ENCODE data around the gene FAM43B. TPM values are rescaled to one million over a fixed set of nuclear protein-coding genes. Genes with fewer than 3 reads are reported as not detected.
"Not testable (repeated sequence)": the region's sequence is repeated elsewhere in the genome, so short reads cannot be mapped to it uniquely, and the experiment has no call there.

FAM43B gene
- total RNA-seq, result not detected

DNA sequence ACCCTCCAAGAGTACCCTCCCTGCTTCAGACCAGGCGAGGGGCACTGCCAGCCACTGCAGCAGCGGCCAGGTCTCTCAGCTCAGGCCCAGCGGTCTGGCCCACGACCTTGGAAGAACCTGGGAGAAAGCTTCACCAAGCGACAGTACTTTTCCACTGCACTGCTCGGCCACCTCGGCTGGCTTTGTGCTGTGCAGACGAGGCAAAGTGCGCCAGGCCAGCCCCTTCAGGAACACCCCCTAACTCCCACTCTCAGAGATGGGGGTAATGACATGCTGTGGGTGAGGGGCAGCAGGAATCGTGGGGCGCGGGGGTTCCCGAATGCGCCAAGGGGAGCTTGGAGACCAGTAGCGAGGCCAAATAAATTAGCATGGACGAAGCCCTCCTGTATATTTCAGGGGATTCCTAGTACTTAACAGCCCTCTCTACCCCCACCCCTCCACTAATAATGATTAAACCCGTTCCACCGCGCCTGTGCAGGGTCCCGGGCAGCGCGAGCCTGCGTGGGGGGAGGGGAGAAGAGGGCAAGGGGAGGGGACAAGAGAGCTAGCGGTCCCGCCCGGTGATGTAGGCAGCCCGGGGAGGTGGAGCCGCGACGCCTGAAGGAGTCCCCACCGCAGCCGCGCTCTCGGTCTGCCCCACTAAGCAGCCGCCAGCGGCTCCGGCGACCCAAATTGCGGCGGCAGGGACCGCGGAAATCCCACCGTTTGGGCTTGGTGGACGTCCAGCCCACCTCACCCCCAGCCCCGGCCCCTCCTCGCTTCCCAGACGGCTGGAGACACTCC, at the start of gene FAM43B:
Gene FAM43B (plus strand): TSS at position 629 of the 783 bp plus-strand sequence. CDS start 401 bp downstream, outside the sequence.
- CTCF ChIA-PET, result interaction anchor here (0.9 kb wide), 1 partner anchor 81 kb away, joined by 3 read pairs; the partner anchor contains the start of gene PINK1
- H3K27me3 Mint-ChIP-seq, result peaks cover 49% of the 10 kb centered on the region
- ATAC-seq, result no peak

DNA sequence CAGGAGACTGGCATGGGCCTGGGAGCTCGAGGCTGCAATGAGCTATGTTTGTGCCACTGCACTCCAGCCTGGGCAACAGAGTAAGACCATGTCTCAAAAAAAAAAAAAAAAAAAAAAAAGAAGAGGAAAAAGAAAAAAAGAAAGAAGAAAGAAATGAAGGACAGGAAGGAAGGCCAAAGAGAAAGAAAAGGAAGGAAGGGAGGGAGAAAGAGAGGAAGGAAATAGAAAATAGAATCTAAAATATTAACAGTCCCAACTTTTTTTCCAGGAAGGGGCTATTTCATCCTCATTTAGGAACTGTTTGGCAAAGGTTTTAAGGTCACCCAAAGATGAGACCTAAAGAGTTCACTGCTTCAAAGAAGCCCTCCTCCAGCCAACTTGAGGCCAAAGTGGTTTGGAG, 46.9 kb upstream of the FAM43B start:
- H3K27ac Mint-ChIP-seq, result no peak overlapping the region
- H3K27me3 Mint-ChIP-seq, result no peaks in the 10 kb centered on the region
- no peak overlapping the region for H3K4me3 Mint-ChIP-seq

More for the DNA sequence above, at the start of gene FAM43B:
- Mint-ChIP-seq H3K27ac (no peak within 1 kb of the TSS), H3K9me3 (ENCODE audit: low read depth) (no peaks in the 10 kb centered on the region), H3K4me3 (no peak within 1 kb of the TSS), H3K36me3 (no peaks in the 10 kb centered on the region), H3K4me1 (peaks cover 4% of the 10 kb centered on the region)
- no peak for DNase-seq

DNA sequence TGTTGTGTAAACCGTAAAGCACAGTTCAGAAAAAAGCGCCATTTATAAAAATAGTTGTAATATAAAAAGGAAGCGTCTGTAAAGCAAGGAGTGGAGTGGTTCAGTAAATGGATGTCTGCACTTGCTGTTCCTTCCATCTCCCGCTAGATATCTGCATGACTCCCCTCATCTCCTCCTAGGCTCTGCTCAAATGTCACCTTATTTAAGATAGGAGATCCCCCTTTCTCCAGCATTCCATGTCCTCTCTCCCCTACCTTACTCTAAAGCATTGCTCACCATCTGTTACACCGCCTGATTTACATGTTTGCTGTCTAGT, 45.2 kb upstream of the FAM43B start:
- H3K36me3 Mint-ChIP-seq, result no peaks in the 10 kb centered on the region
- peak overlapping the region; percentile 87 for H3K4me3 Mint-ChIP-seq
- DNase-seq (no peak), ATAC-seq (peak; percentile 18)
- peaks cover 22% of the 10 kb centered on the region for H3K4me1 Mint-ChIP-seq
- peak overlapping the region; percentile 87 for H3K27ac Mint-ChIP-seq
- CTCF ChIA-PET, result interaction anchor here (1.3 to 2.4 kb wide), 3 partner anchors 13 to 154 kb away, joined by 10 to 17 read pairs (median 15); partner anchors contain the start of genes DDOST and PINK1
- no peaks in the 10 kb centered on the region for H3K27me3 Mint-ChIP-seq
- H3K9me3 Mint-ChIP-seq (ENCODE audit: low read depth), result no peaks in the 10 kb centered on the region

More for the DNA sequence above, 46.9 kb upstream of the FAM43B start:
- DNase-seq, result no peak
- Mint-ChIP-seq H3K4me1 (peaks cover 19% of the 10 kb centered on the region), H3K36me3 (peaks cover 5% of the 10 kb centered on the region), H3K9me3 (ENCODE audit: low read depth) (no peaks in the 10 kb centered on the region)
- no peak for ATAC-seq
- CTCF ChIA-PET, result interaction anchor here (1.4 to 2.8 kb wide), 3 partner anchors 12 to 292 kb away, joined by 3 to 15 read pairs (median 8); partner anchors contain the start of gene PINK1

DNA sequence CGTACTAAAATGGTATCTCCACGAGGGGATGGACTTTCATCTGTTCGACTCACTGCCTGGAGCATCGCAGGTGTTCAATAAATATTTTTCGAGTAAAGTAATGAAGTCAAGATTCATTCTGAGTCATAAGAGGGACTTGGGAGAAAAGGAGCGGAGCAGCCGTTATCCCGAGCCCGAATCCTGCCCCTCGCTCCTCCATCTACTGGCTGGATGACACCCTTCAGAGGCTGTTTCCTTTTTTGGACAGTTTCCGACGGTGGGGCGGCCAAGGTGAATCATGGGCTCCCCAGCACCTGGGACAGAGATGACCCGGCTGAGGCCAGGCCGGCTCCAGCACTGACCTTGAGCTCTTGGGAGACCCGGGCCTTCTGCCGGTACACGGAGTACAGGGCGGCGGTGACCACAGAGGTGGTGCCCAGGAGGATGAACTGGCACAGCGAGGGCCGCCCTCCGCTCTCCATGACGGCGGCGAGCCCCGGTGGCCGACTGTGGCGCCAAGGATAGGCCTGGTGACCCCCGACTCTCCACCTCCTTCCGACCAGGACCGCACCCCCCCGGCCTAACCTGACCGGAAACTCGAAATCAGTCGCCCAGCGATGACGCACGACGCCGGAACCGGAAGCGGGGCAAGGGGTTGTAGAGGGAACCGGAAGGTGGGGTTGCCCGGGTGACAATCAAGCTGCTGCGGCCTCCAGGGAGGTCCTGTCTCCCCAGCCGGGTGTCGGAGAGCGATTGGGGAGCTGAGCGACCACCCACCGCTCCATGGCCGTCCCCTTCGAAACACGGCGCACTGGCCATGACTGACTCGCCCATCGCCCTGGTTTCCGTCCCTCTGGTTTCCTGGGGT, 44.6 kb upstream of the FAM43B start, which contains the start of gene MUL1:
Gene MUL1 (minus strand): TSS at position 588 of the 847 bp plus-strand sequence. CDS start 127 bp downstream, at position 461.
- Mint-ChIP-seq H3K27me3 (no peaks in the 10 kb centered on the region), H3K4me3 (peak within 1 kb of the TSS; percentile 87), H3K9me3 (ENCODE audit: low read depth) (no peaks in the 10 kb centered on the region), H3K36me3 (no peaks in the 10 kb centered on the region), H3K27ac (peak within 1 kb of the TSS; percentile 87), H3K4me1 (peaks cover 22% of the 10 kb centered on the region)
- ATAC-seq (peak; percentile 97), DNase-seq (peak; percentile 97)
- CTCF ChIA-PET, result interaction anchor here (1.0 to 2.1 kb wide), 3 partner anchors 14 to 153 kb away, joined by 6 to 17 read pairs (median 10); partner anchors contain the start of gene DDOST

DNA sequence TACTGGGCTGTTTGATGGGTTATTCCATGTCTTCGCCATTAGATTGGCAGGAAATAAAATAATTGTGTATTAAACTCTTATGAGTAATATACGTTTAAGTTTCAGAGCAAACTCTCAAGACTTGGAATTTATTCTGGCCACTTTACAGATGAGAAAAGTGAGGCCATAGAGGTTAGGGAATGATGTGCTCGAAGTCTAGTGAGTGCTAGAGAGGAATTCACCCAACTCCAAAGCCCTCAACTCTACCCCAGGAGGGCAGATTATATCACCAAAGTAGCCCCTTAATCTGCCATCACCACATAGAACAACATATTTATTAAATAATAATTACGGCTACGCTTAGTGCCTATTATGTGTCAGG, 44.0 kb upstream of the FAM43B start:
- Mint-ChIP-seq H3K36me3 (no peaks in the 10 kb centered on the region), H3K9me3 (ENCODE audit: low read depth) (no peaks in the 10 kb centered on the region), H3K4me3 (peak overlapping the region; percentile 87), H3K27me3 (no peaks in the 10 kb centered on the region), H3K4me1 (peaks cover 22% of the 10 kb centered on the region), H3K27ac (peak overlapping the region; percentile 87)
- ATAC-seq, result no peak
- no peak for DNase-seq
- CTCF ChIA-PET, result interaction anchor here (1.0 to 2.1 kb wide), 4 partner anchors 14 to 296 kb away, joined by 5 to 17 read pairs (median 8); partner anchors contain the start of gene DDOST

GRCh38 chr1:20511518-20512428, 40.6 kb upstream of the FAM43B start:
- CTCF ChIA-PET, result no interaction called here
- Mint-ChIP-seq H3K9me3 (ENCODE audit: low read depth) (no peaks in the 10 kb centered on the region), H3K27me3 (peaks cover 6% of the 10 kb centered on the region), H3K36me3 (no peaks in the 10 kb centered on the region), H3K27ac (no peak overlapping the region), H3K4me3 (no peak overlapping the region), H3K4me1 (peaks cover 7% of the 10 kb centered on the region)
- ATAC-seq (no peak), DNase-seq (no peak)

DNA sequence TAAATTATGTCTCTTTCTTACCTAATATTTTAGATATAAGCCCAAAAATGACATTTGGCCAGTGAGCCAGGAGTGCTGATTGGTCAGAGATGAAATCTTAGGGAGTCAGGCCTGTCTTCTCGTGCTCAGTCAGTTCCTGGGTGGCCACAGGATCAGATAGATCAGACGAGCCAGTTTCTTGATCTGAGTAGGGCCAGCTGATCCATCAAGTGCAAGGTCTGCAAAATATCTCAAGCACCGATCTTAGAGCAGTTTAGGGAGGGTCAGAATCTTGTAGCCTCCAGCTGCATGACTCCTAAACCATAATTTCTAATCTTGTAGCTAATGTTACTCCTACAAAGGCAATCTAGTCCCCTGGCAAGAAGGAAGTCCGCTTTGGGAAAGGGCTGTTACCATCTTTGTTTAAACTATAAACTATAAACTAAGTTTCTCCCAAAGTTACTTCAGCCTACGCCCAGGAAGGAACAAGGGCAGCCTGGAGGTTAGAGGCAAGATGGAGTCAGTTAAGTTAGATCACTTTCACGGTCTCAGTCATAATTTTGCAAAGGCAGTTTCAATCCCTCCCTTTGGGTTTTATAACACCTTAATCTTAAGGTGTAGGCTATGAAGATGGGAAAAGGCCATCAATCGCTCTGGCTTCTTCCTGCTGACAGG, 32.6 kb upstream of the FAM43B start:
- CTCF ChIA-PET, result interaction anchor here (1.1 kb wide), 1 partner anchor 114 kb away, joined by 4 read pairs; the partner anchor contains the start of gene PINK1
- not testable (repeated sequence) for H3K27ac Mint-ChIP-seq

GRCh38 chr1:20521960-20522861, 30.2 kb upstream of the FAM43B start:
- peak; percentile 60 for ATAC-seq
- peaks cover 40% of the 10 kb centered on the region for H3K27me3 Mint-ChIP-seq
- H3K9me3 Mint-ChIP-seq (ENCODE audit: low read depth), result no peaks in the 10 kb centered on the region
- CTCF ChIA-PET, result interaction anchor here (0.6 to 2.9 kb wide), 5 partner anchors 110 to 212 kb away, joined by 3 to 10 read pairs (median 4); partner anchors contain the start of gene PINK1
- H3K36me3 Mint-ChIP-seq, result no peaks in the 10 kb centered on the region
- peaks cover 5% of the 10 kb centered on the region for H3K4me1 Mint-ChIP-seq
- H3K27ac Mint-ChIP-seq, result no peak overlapping the region
- DNase-seq, result peak; percentile 76
- no peak overlapping the region for H3K4me3 Mint-ChIP-seq

More for the DNA sequence above, 32.6 kb upstream of the FAM43B start:
- DNase-seq; H3K4me1 Mint-ChIP-seq; H3K36me3 Mint-ChIP-seq; H3K9me3 Mint-ChIP-seq (ENCODE audit: low read depth); H3K4me3 Mint-ChIP-seq; ATAC-seq: not testable (repeated sequence)
- H3K27me3 Mint-ChIP-seq, result peaks cover 34% of the 10 kb centered on the region

- Mint-ChIP-seq H3K27ac (no peak overlapping the region), H3K9me3 (ENCODE audit: low read depth) (no peaks in the 10 kb centered on the region), H3K4me1 (no peaks in the 10 kb centered on the region), H3K36me3 (no peaks in the 10 kb centered on the region), H3K4me3 (no peak overlapping the region), H3K27me3 (peaks cover 43% of the 10 kb centered on the region)
- ATAC-seq, result no peak
- CTCF ChIA-PET, result no interaction called here
- DNase-seq, result no peak
Measured at GRCh38 chr1:20526267-20526666, 26.1 kb upstream of the FAM43B start.

DNA sequence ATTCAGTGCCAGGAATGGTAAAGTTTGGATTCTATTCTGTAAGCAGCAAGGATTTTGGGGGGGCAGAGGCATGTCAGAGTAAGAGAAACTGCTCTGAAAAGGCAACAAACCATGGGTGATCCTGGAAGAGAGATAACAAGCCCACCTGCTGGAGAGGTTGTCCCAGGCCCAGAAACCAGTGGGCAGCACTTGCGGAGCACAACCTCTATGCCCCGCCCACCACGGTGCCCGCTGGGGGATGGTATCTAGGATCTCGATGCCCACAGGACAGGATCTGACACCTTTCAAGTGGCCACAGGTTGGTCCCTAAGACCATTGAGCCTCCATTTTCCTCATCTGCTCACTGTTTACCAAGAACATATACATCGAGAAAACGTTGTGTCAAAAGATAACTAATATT, 24.2 kb upstream of the FAM43B start:
- H3K27me3 Mint-ChIP-seq, result peaks cover 43% of the 10 kb centered on the region
- H3K36me3 Mint-ChIP-seq, result no peaks in the 10 kb centered on the region
- CTCF ChIA-PET, result no interaction called here
- no peak overlapping the region for H3K4me3 Mint-ChIP-seq
- ATAC-seq (no peak), DNase-seq (no peak)
- no peaks in the 10 kb centered on the region for H3K9me3 Mint-ChIP-seq (ENCODE audit: low read depth)
- no peak overlapping the region for H3K27ac Mint-ChIP-seq
- no peaks in the 10 kb centered on the region for H3K4me1 Mint-ChIP-seq

- no peak overlapping the region for H3K27ac Mint-ChIP-seq
- peaks cover 62% of the 10 kb centered on the region for H3K27me3 Mint-ChIP-seq
- no peaks in the 10 kb centered on the region for H3K9me3 Mint-ChIP-seq (ENCODE audit: low read depth)
- no peaks in the 10 kb centered on the region for H3K4me1 Mint-ChIP-seq
- DNase-seq (no peak), ATAC-seq (no peak)
- CTCF ChIA-PET, result no interaction called here
- H3K4me3 Mint-ChIP-seq, result no peak overlapping the region
- H3K36me3 Mint-ChIP-seq, result no peaks in the 10 kb centered on the region
Measured at GRCh38 chr1:20530306-20530705, 22.1 kb upstream of the FAM43B start.

Data from activated CD8-positive, alpha-beta memory T cell treated with anti-CD3 and anti-CD28 coated beads, Interleukin-2, amount 10 ng/mL, durations not matched to agents 7 days and 5 days (primary cell).